Measurements from ENCODE around the gene RBM47.
"Not testable (repeated sequence)": the region's sequence is repeated elsewhere in the genome, so short reads cannot be mapped to it uniquely, and the experiment has no call there.

The RBM47 gene

DNA sequence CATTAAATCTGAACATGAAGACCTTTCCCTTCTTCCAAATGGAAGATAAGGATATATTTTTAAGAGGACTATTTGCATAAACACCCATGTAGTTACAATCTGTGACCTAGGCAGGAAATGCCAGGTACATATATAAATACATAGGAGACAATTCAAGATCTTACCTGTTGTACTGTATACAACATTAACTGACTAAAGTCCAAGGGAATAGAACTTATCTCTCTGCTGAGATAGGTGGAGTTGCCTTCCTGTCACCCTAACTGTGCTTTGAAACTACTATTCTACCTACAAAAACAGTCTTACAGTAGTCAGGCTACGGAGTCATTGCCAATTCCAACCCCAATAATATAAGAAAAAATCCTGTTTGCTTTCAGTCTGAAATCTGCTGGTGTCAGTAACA, 188.2 kb downstream of the RBM47 start:
- no peaks in the 10 kb centered on the region for H3K9me3 ChIP-seq (ENCODE audit: severe bottlenecking)
- H3K4me3 ChIP-seq (ENCODE audit: low read depth, low read length) = no peak overlapping the region
- no peak for DNase-seq
- TF ChIP-seq, protein P1, sequence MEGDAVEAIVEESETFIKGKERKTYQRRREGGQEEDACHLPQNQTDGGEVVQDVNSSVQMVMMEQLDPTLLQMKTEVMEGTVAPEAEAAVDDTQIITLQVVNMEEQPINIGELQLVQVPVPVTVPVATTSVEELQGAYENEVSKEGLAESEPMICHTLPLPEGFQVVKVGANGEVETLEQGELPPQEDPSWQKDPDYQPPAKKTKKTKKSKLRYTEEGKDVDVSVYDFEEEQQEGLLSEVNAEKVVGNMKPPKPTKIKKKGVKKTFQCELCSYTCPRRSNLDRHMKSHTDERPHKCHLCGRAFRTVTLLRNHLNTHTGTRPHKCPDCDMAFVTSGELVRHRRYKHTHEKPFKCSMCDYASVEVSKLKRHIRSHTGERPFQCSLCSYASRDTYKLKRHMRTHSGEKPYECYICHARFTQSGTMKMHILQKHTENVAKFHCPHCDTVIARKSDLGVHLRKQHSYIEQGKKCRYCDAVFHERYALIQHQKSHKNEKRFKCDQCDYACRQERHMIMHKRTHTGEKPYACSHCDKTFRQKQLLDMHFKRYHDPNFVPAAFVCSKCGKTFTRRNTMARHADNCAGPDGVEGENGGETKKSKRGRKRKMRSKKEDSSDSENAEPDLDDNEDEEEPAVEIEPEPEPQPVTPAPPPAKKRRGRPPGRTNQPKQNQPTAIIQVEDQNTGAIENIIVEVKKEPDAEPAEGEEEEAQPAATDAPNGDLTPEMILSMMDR (IDR thresholded peaks at IDR 0.05; ENCODE audit: low read depth, low read length) = no peak
- peaks cover 8% of the 10 kb centered on the region for H3K36me3 ChIP-seq
- no peaks in the 10 kb centered on the region for H3K27me3 ChIP-seq (ENCODE audit: insufficient read depth, low read depth, severe bottlenecking)
- no peak overlapping the region for H3K27ac ChIP-seq

GRCh38 chr4:40439519-40439918, 190.1 kb downstream of the RBM47 start:
- Histone ChIP-seq H3K27me3 (ENCODE audit: insufficient read depth, low read depth, severe bottlenecking) (no peaks in the 10 kb centered on the region), H3K36me3 (peaks cover 8% of the 10 kb centered on the region), H3K9me3 (ENCODE audit: severe bottlenecking) (no peaks in the 10 kb centered on the region), H3K4me3 (ENCODE audit: low read depth, low read length) (no peak overlapping the region), H3K27ac (no peak overlapping the region)
- TF ChIP-seq, protein P1 (IDR thresholded peaks at IDR 0.05; ENCODE audit: low read depth, low read length) = no peak
- DNase-seq = no peak

GRCh38 chr4:40438384-40439026, 191.2 kb downstream of the RBM47 start:
- no peak for DNase-seq
- Histone ChIP-seq H3K4me3 (ENCODE audit: low read depth, low read length) (no peak overlapping the region), H3K27me3 (ENCODE audit: insufficient read depth, low read depth, severe bottlenecking) (no peaks in the 10 kb centered on the region), H3K36me3 (peaks cover 11% of the 10 kb centered on the region), H3K27ac (no peak overlapping the region), H3K9me3 (ENCODE audit: severe bottlenecking) (no peaks in the 10 kb centered on the region)
- TF ChIP-seq, protein P1 (IDR thresholded peaks at IDR 0.05; ENCODE audit: low read depth, low read length) = no peak

GRCh38 chr4:40437741-40438383, 191.8 kb downstream of the RBM47 start:
- DNase-seq = no peak
- H3K27me3 ChIP-seq (ENCODE audit: insufficient read depth, low read depth, severe bottlenecking) = no peaks in the 10 kb centered on the region
- H3K9me3 ChIP-seq (ENCODE audit: severe bottlenecking) = no peaks in the 10 kb centered on the region
- H3K4me3 ChIP-seq (ENCODE audit: low read depth, low read length) = no peak overlapping the region
- no peak overlapping the region for H3K27ac ChIP-seq
- TF ChIP-seq, protein P1 (IDR thresholded peaks at IDR 0.05; ENCODE audit: low read depth, low read length) = no peak
- peaks cover 11% of the 10 kb centered on the region for H3K36me3 ChIP-seq

- H3K27me3 ChIP-seq (ENCODE audit: insufficient read depth, low read depth, severe bottlenecking); H3K9me3 ChIP-seq (ENCODE audit: severe bottlenecking); H3K4me3 ChIP-seq (ENCODE audit: low read depth, low read length); DNase-seq; H3K27ac ChIP-seq: not testable (repeated sequence)
- H3K36me3 ChIP-seq = peaks cover 22% of the 10 kb centered on the region
These were observed 194.4 kb downstream of the RBM47 start for GRCh38 chr4:40435306-40435705.

DNA sequence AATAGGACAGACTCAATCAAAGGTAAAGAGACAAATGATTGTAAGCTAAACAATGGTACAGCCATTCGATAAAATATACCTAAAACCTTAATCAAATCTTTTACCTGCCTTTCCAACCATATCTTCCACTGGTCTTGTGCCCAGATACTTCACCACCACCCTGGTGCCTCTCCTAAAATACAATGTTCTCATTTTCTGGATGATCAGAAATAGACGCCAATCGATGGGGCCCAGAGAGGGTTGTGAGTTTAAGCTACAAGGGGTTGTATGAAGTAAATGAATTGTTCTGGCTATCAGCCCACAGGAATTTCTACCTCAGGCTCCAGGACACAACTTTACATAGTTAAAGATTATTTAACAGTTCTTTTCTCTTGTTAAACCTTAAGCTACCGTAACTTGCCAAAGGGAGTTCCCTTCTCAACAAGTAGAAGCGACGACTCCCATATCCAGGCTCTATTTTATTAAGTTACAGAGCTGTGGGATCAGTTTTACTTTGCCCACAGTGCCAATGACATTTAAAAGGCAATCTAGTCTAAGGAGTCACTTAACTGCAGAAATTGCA, 195.5 kb downstream of the RBM47 start:
- Histone ChIP-seq H3K27ac (no peak overlapping the region), H3K4me3 (ENCODE audit: low read depth, low read length) (no peak overlapping the region), H3K9me3 (ENCODE audit: severe bottlenecking) (no peaks in the 10 kb centered on the region), H3K27me3 (ENCODE audit: insufficient read depth, low read depth, severe bottlenecking) (no peaks in the 10 kb centered on the region), H3K36me3 (peaks cover 23% of the 10 kb centered on the region)
- TF ChIP-seq, protein P1 (IDR thresholded peaks at IDR 0.05; ENCODE audit: low read depth, low read length) = no peak
- no peak for DNase-seq

Measured in WERI-Rb-1 (cell line).